Esophagus muscularis mucosa (tissue), 4 donors: ENCODE data around the gene RFXANK. TPM values are rescaled to one million over a fixed set of nuclear protein-coding genes. Genes with fewer than 3 reads are reported as not detected.

ENCODE experiments used
- DNase-seq: peaks from one replicate; pipeline ENCODE4 v3.0.0-alpha.2; 2017; ENCODE audit errors: extremely low spot score
- H3K27ac ChIP-seq, 4 donors: fragments of 200-600 bp; sonication (generic); replicated peaks in 1 of 4; 1 replicate in 3 of 4; 2 replicates in 1 of 4; pipeline ENCODE4 v1.5.1; 2016 to 2019; ENCODE audit warnings: mild to moderate bottlenecking in 1 of 4
- H3K27me3 ChIP-seq, 4 donors: fragments of 200-600 bp; sonication (generic); one replicate each; pipeline versions ENCODE4 v1.5.1 to v1.6.0; 2016 to 2019
- H3K36me3 ChIP-seq, 4 donors: fragments of 200-600 bp; sonication (generic); one replicate each; pipeline ENCODE4 v1.5.1; 2016 to 2019
- H3K4me1 ChIP-seq, 4 donors: fragments of 200-600 bp; sonication (generic); one replicate each; pipeline ENCODE4 v1.5.1; 2016 to 2019
- H3K4me3 ChIP-seq, 4 donors: fragments of 200-600 bp; sonication (generic); 1 replicate in 2 of 4; 2 replicates in 2 of 4; pipeline ENCODE4 v1.5.1; 2016 to 2019; ENCODE audit warnings: mild to moderate bottlenecking in 4 of 4, moderate library complexity in 1 of 4
- H3K9me3 ChIP-seq, 4 donors: fragments of 200-600 bp; sonication (generic); 1 replicate in 3 of 4; 2 replicates in 1 of 4; pipeline ENCODE4 v1.5.1; 2016 to 2019
- EP300 ChIP-seq: sonication (generic); formaldehyde crosslinking; IDR thresholded peaks from one replicate; pipeline ENCODE4 v1.6.1; 2017; ENCODE audit warnings: antibody characterized with exemption
- POLR2A ChIP-seq: fragments of 450-650 bp; IDR thresholded peaks from one replicate; pipeline ENCODE4 v1.6.1; 2017; ENCODE audit warnings: antibody characterized with exemption, moderate library complexity, mild to moderate bottlenecking, low read depth
- POLR2AphosphoS5 ChIP-seq, 2 donors: sonication (generic); formaldehyde crosslinking; IDR thresholded peaks; one replicate each; pipeline ENCODE4 v1.6.1; 2017; ENCODE audit warnings: antibody characterized with exemption in 2 of 2
- WGBS: methylation state at CpG from one replicate; pipeline ENCODE4 v1.1.5; 2018; 5-methylcytosine and 5-hydroxymethylcytosine counted together
- intact Hi-C: fragments of 100-400 bp; cut with DNase I; formaldehyde crosslinking; loops from one replicate; pipeline ENCODE4 v1.15.1; 2023
- total RNA-seq, 4 donors: library from RNA; depleted of rRNA; stranded (reverse); fragments of >200 nt; gene quantifications; one replicate each; pipeline versions ENCODE4 v1.1.0 to v1.2.1, GENCODE V29; 2016
- TF ChIP-seq, protein P1 (sequence below), 3 experiments: fragments of 200-600 bp in 2 of 3; fragments of 450-650 bp in 1 of 3; sonication (generic) in 2 of 3; IDR thresholded peaks; one replicate each; pipeline ENCODE4 v1.5.1; 2017 to 2019; ENCODE audit warnings: antibody characterized with exemption in 3 of 3, mild to moderate bottlenecking in 2 of 3, moderate library complexity in 1 of 3

RFXANK gene
- total RNA-seq, 4 donors from 2014 or later = 34.8 to 49.2 (median 38.2) TPM

DNA sequence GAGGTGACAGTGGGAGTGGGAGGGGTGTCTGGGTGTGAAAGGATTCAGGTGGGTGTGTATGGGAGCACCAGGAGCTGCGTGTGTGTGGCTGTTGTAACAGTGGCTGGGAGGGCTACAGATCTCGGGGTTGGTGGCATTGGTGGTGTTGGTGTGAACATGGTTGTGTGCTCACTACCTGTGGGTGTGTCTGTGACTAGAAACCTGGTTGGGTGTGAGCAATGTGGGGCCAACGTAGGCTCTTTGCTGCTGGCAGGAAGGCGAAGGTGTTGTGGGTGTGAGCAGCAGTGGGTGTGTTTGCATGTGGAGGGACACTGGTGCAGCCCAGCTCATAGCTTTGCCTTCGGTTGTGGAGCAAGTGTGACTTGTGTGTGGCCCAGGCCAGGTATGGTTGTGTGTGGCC lies 14.9 kb downstream of the RFXANK start:
- TF ChIP-seq, protein P1, sequence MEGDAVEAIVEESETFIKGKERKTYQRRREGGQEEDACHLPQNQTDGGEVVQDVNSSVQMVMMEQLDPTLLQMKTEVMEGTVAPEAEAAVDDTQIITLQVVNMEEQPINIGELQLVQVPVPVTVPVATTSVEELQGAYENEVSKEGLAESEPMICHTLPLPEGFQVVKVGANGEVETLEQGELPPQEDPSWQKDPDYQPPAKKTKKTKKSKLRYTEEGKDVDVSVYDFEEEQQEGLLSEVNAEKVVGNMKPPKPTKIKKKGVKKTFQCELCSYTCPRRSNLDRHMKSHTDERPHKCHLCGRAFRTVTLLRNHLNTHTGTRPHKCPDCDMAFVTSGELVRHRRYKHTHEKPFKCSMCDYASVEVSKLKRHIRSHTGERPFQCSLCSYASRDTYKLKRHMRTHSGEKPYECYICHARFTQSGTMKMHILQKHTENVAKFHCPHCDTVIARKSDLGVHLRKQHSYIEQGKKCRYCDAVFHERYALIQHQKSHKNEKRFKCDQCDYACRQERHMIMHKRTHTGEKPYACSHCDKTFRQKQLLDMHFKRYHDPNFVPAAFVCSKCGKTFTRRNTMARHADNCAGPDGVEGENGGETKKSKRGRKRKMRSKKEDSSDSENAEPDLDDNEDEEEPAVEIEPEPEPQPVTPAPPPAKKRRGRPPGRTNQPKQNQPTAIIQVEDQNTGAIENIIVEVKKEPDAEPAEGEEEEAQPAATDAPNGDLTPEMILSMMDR (IDR thresholded peaks at IDR 0.05) = no peak
- Histone ChIP-seq H3K27ac (no peak overlapping the region), H3K36me3 (peaks cover 0 to 2% (median under 1%) of the 10 kb centered on the region in 4 donors), H3K27me3 (peaks cover 6 to 60% (median 8%) of the 10 kb centered on the region in 4 donors), H3K4me1 (peaks cover 8 to 16% (median 14%) of the 10 kb centered on the region in 4 donors), H3K4me3 (no peak overlapping the region), H3K9me3 (no peaks in the 10 kb centered on the region)
- 51% methylated on average over 5 of the region's 5 CpGs for WGBS
- intact Hi-C loops = no loop called here
- DNase-seq = no peak

DNA sequence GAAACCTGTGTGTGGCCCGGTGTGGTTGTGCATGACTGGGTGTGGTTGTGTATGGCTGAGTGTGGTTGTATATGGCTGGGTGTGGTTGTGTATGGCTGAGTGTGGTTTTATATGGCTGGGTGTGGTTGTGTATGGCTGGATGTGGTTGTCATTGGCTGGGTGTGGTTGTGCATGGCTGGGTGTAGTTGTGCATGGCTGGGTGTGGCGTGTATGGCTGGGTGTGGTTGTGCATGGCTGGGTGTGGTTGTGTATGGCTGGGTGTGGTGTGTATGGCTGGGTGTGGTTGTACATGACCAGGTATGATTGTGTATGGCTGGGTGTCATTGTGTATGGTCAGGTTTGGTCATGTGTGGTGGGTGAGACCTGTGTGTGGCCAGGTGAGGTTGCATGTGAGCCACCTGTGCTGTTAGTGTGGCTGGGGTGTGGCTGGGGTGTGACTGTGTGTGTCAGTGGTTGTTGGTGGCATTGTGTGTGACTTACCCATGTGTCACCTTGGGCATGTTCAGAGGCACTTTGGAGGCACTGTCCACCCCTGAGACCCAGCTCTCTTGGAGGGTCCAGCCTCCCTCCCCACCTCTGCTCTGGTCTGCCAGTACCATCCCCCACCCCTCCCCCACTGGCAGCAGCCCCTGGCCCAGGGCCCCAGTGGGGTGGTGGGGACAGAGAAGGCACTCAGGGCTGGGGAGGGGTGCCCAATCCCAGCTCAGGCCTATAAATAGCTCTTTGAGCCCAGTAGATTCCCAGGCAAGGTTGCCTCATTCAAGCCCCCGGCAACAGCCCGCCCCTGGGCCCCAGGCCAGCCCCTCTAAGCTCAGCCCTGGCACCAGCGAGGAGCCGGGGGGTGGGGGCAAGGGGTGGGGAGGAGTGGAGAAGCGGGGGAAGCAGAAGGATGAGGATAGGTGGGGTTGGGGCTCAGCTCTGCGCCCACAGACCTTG lies 15.8 kb downstream of the RFXANK start:
- H3K27ac ChIP-seq = no peak overlapping the region
- H3K36me3 ChIP-seq = no peaks in the 10 kb centered on the region
- H3K4me3 ChIP-seq = no peak overlapping the region
- WGBS = 57% methylated on average over 6 of the region's 8 CpGs
- intact Hi-C loops = no loop called here
- no peak for TF ChIP-seq EP300
- TF ChIP-seq, protein P1 (IDR thresholded peaks at IDR 0.05) = no peak
- no peak for TF ChIP-seq POLR2A
- no peak for TF ChIP-seq POLR2AphosphoS5 (IDR thresholded peaks at IDR 0.05)
- H3K9me3 ChIP-seq = no peaks in the 10 kb centered on the region
- H3K4me1 ChIP-seq = peaks cover under 1 to 7% (median 4%) of the 10 kb centered on the region in 4 donors
- DNase-seq = no peak
- H3K27me3 ChIP-seq = peaks cover 6 to 70% (median 14%) of the 10 kb centered on the region in 4 donors

DNA sequence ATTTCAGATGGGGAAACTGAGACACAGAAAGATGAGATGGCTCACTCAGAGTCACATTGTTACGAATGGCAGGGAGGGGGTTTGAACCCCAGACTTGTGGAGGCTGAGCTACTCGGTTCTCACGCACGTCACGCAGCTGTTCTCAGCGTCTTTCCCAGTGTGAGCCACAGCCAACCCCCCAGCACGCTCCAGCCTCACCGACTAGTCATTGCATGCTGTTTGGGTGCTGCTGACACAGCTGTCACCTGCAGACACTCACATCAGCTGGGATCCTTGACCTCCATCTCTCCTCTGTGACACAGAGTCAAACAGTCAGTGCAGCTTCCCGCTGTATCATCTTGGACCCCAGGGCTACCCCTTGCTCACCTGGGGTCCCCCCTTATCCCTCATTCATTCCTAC lies 17.3 kb downstream of the RFXANK start:
- Histone ChIP-seq H3K27me3 (peaks cover 6 to 85% (median 19%) of the 10 kb centered on the region in 4 donors), H3K27ac (no peak overlapping the region), H3K36me3 (no peaks in the 10 kb centered on the region), H3K4me1 (peaks cover 0 to 5% (median 0%) of the 10 kb centered on the region in 4 donors), H3K4me3 (no peak overlapping the region), H3K9me3 (no peaks in the 10 kb centered on the region)
- 55% methylated on average over 9 of the region's 9 CpGs for WGBS
- no peak for DNase-seq
- TF ChIP-seq POLR2A = no peak
- TF ChIP-seq, protein P1 (IDR thresholded peaks at IDR 0.05) = no peak
- TF ChIP-seq EP300 = no peak
- TF ChIP-seq POLR2AphosphoS5 (IDR thresholded peaks at IDR 0.05) = no peak
- intact Hi-C loops = no loop called here

DNA sequence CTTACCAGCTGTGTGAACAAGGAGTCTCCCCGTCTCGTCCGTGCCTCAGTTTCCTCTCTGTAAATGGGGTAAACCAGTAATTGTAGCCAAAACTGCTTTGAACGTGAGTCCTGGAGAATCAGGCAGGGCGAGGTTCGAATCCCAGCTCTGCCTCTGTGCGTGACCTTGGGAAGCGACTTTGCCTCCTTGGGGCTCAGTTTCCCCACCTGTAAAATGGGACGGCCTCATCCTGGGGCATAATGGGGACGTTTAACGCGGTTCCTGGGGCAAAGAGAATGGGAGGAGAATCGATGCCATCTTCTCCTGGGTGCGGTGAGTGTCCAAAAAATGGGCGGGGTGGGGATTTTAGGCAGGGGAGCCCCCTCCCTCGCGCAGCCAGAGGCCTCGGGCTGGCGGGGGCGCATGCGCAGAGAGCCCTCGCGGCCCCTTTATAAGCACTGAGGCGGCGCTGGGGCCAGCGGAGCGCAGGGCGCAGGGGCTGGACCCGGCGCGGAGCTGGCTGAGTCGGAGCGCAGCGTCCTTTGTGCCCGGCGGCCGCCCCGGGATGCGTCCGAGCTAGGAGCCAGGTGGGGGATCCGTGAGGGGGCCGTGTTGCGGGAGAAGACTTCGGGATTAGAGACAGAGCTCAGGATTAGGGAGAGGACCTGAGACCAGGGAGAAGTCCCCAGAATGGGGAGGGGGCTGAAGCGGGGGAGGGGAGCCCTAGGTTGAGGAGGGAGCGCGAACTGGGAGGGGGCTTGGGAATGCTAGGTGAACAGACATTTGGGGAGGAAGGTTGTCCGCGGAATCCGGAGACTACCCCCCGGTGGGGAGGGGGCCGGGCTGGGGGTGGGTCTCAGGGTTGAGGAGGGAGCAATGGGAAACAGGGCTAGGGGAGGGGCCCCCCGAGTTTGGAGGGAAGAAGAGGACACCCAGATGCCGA lies 19.7 kb downstream of the RFXANK start, which contains the start of gene NCAN:
Gene NCAN, plus strand, starts transcription at position 460 of the 922 bp plus-strand sequence. CDS start 4,996 bp downstream, outside the sequence.
- H3K9me3 ChIP-seq = no peaks in the 10 kb centered on the region
- H3K4me1 ChIP-seq = peaks cover 0 to 5% (median 0%) of the 10 kb centered on the region in 4 donors
- intact Hi-C loops = no loop called here
- WGBS = 13% methylated on average over 42 of the region's 54 CpGs
- no peaks in the 10 kb centered on the region for H3K36me3 ChIP-seq
- H3K27ac ChIP-seq = no peak within 1 kb of the TSS
- H3K27me3 ChIP-seq = peaks cover 6 to 100% (median 19%) of the 10 kb centered on the region in 4 donors
- TF ChIP-seq, protein P1 (IDR thresholded peaks at IDR 0.05) = no peak
- TF ChIP-seq POLR2AphosphoS5 (IDR thresholded peaks at IDR 0.05) = no peak
- TF ChIP-seq POLR2A = no peak
- TF ChIP-seq EP300 = no peak
- H3K4me3 ChIP-seq = no peak within 1 kb of the TSS
- DNase-seq = no peak
